ENCODE results near the gene ANO6. TPM values are rescaled to one million over a fixed set of nuclear protein-coding genes. Genes with fewer than 3 reads are reported as not detected.
A peak's percentile ranks its signal among the peaks of the same experiment; 100 is the strongest.

The ANO6 gene
- total and polyA plus RNA-seq, 8 donors: 4.0 to 34.0 (median 17.7) TPM

- no peak overlapping the region for H3K27ac ChIP-seq
- WGBS, 2 donors: 83 to 86% methylated on average over 16 to 18 of the region's 18 CpGs
- H3K4me3 ChIP-seq: no peak overlapping the region
- H3K36me3 ChIP-seq: no peaks in the 10 kb centered on the region
- no peaks in the 10 kb centered on the region for H3K4me1 ChIP-seq
- H3K9me3 ChIP-seq: no peaks in the 10 kb centered on the region
- H3K27me3 ChIP-seq: no peaks in the 10 kb centered on the region
- ATAC-seq (no peak), DNase-seq (peak in 2 of 6 donors; percentile 44 to 48), FAIRE-seq (no peak)
- TF ChIP-seq CTCF (IDR thresholded peaks at IDR 0.05): no peak
- intact Hi-C loops (cut with DNase I): no loop called here
These were observed 253.1 kb downstream of the ANO6 start for GRCh38 chr12:45468751-45469615.

DNA sequence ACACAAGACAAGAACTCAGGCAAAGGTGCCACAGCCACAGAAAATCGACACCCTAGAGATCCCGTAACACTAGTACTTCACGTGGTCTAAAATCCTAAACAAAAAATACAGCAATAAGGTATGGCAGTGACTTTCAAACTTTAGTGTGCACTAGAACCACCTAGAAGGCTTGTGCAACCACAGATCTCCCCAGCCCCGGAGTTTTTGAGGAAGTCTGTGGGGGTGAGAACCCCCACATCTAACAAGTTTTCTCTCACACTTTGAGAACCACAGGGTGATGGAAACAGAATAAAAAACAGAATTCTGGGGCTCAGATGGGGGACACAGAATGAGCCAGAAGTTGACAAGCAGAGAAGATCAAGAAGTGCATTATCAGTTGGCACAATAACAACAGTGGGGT is 254.0 kb downstream of the ANO6 start:
- ATAC-seq: no peak
- TF ChIP-seq CTCF (IDR thresholded peaks at IDR 0.05): no peak

GRCh38 chr12:45473636-45474035 is 257.7 kb downstream of the ANO6 start:
- WGBS, 2 donors: 71 to 75% methylated on average over 3 of the region's 3 CpGs

More for the DNA sequence above, 254.0 kb downstream of the ANO6 start:
- Histone ChIP-seq H3K36me3 (no peaks in the 10 kb centered on the region), H3K9me3 (no peaks in the 10 kb centered on the region), H3K27me3 (no peaks in the 10 kb centered on the region), H3K4me3 (no peak overlapping the region), H3K27ac (no peak overlapping the region), H3K4me1 (no peaks in the 10 kb centered on the region)
- intact Hi-C loops (cut with DNase I): no loop called here
- 70 to 84% methylated on average over 4 of the region's 4 CpGs for WGBS, 2 donors
- no peak for FAIRE-seq
- no peak for DNase-seq

GRCh38 chr12:45475594-45475993 is 259.7 kb downstream of the ANO6 start:
- Histone ChIP-seq H3K4me3 (no peak overlapping the region), H3K27me3 (no peaks in the 10 kb centered on the region), H3K27ac (no peak overlapping the region), H3K4me1 (no peaks in the 10 kb centered on the region), H3K36me3 (no peaks in the 10 kb centered on the region), H3K9me3 (no peaks in the 10 kb centered on the region)
- ATAC-seq: no peak
- intact Hi-C loops (cut with DNase I): no loop called here
- TF ChIP-seq CTCF (IDR thresholded peaks at IDR 0.05): no peak
- no peak for DNase-seq
- FAIRE-seq: no peak

More at GRCh38 chr12:45473636-45474035, 257.7 kb downstream of the ANO6 start:
- no peaks in the 10 kb centered on the region for H3K36me3 ChIP-seq
- H3K27me3 ChIP-seq: no peaks in the 10 kb centered on the region
- ATAC-seq (no peak), FAIRE-seq (no peak), DNase-seq (no peak)
- H3K9me3 ChIP-seq: no peaks in the 10 kb centered on the region
- intact Hi-C loops (cut with DNase I): no loop called here
- H3K4me1 ChIP-seq: no peaks in the 10 kb centered on the region
- H3K27ac ChIP-seq: no peak overlapping the region
- TF ChIP-seq CTCF (IDR thresholded peaks at IDR 0.05): no peak
- H3K4me3 ChIP-seq: no peak overlapping the region

- Histone ChIP-seq H3K27ac (no peak overlapping the region), H3K4me1 (no peaks in the 10 kb centered on the region), H3K27me3 (no peaks in the 10 kb centered on the region), H3K4me3 (no peak overlapping the region), H3K9me3 (no peaks in the 10 kb centered on the region), H3K36me3 (no peaks in the 10 kb centered on the region)
- no peak for DNase-seq
- no peak for TF ChIP-seq CTCF (IDR thresholded peaks at IDR 0.05)
- no peak for FAIRE-seq
- intact Hi-C loops (cut with DNase I): no loop called here
- WGBS, 2 donors: 74 to 92% methylated on average over 1 of the region's 1 CpG
- no peak for ATAC-seq
These were observed 261.6 kb downstream of the ANO6 start for GRCh38 chr12:45477526-45477925.
